Measurements from ENCODE around the gene PHLDA3.
"Not testable (repeated sequence)": the region's sequence is repeated elsewhere in the genome, so short reads cannot be mapped to it uniquely, and the experiment has no call there.

Gene PHLDA3

DNA sequence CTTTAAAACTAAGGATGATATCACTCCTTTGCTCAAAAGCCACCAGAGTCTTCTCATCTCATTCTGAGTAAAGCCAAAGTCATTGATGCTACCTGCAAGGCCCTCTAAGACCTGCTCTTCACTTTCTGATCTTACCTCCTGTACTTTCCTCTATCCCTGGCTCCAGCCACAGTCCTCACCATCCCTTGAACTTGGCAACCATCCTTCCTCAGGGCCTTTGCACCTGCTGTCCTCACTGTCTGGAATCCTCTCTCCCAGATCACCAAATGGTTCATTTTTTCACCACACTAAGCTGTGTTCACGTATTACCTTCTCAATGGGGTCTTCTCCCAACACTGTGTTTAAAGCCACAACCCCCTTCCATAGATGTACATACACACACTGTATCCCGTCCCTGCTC lies 4.3 kb upstream of the PHLDA3 start:
- no peak overlapping the region for H3K4me3 ChIP-seq (ENCODE audit: low read length, poor library complexity, severe bottlenecking)
- TF ChIP-seq, protein P1, sequence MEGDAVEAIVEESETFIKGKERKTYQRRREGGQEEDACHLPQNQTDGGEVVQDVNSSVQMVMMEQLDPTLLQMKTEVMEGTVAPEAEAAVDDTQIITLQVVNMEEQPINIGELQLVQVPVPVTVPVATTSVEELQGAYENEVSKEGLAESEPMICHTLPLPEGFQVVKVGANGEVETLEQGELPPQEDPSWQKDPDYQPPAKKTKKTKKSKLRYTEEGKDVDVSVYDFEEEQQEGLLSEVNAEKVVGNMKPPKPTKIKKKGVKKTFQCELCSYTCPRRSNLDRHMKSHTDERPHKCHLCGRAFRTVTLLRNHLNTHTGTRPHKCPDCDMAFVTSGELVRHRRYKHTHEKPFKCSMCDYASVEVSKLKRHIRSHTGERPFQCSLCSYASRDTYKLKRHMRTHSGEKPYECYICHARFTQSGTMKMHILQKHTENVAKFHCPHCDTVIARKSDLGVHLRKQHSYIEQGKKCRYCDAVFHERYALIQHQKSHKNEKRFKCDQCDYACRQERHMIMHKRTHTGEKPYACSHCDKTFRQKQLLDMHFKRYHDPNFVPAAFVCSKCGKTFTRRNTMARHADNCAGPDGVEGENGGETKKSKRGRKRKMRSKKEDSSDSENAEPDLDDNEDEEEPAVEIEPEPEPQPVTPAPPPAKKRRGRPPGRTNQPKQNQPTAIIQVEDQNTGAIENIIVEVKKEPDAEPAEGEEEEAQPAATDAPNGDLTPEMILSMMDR (conservative IDR thresholded peaks at IDR 0.05; ENCODE audit: low read length) = no peak
- no peak for TF ChIP-seq EZH2phosphoT487 (IDR thresholded peaks at IDR 0.05; ENCODE audit: borderline replicate concordance)
- H3K9me2 ChIP-seq (replicated peaks; ENCODE audit: low read depth, low read length) = no peaks in the 10 kb centered on the region
- no peaks in the 10 kb centered on the region for H3K4me1 ChIP-seq (ENCODE audit: insufficient read depth, low read length, poor library complexity, severe bottlenecking)
- no peaks in the 10 kb centered on the region for H3K9me3 ChIP-seq (ENCODE audit: insufficient read depth, low read depth, low read length)
- no peaks in the 10 kb centered on the region for H3K36me3 ChIP-seq (ENCODE audit: insufficient read depth, low read length)
- no peak overlapping the region for H2AFZ ChIP-seq (ENCODE audit: low read length)
- H3K4me2 ChIP-seq (ENCODE audit: low read depth, low read length, poor library complexity, severe bottlenecking) = no peak overlapping the region
- no peaks in the 10 kb centered on the region for H3K79me2 ChIP-seq (ENCODE audit: insufficient read depth, low read length)
- peaks cover 16% of the 10 kb centered on the region for H3K27me3 ChIP-seq (ENCODE audit: insufficient read depth, low read length, poor library complexity, severe bottlenecking)
- no peaks in the 10 kb centered on the region for H3F3A ChIP-seq (ENCODE audit: low read depth)
- H4K20me1 ChIP-seq (ENCODE audit: insufficient read depth, low read length, poor library complexity, severe bottlenecking) = no peaks in the 10 kb centered on the region
- H3K9ac ChIP-seq (ENCODE audit: low read depth, low read length, poor library complexity, severe bottlenecking) = no peak overlapping the region

DNA sequence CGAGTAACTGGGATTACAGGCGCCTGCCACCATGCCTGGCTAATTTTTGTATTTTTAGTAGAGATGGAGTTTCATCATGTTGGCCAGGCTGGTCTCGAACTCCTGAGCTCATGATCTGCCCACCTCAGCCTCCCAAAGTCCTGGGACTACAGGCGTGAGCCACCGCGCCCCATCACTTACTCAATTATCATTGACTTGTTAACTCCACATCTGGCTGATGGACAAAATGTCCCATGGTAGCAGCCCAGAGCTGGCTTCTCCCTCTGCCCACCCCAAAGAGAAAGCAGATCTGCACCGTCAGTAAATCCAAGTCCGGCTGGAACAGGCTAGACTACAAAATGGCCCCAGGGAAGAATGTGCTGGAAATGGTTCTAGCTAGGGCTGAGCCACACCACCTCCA lies 3.3 kb upstream of the PHLDA3 start:
- H3F3A ChIP-seq (ENCODE audit: low read depth); H3K36me3 ChIP-seq (ENCODE audit: insufficient read depth, low read length); H2AFZ ChIP-seq (ENCODE audit: low read length): not testable (repeated sequence)

DNA sequence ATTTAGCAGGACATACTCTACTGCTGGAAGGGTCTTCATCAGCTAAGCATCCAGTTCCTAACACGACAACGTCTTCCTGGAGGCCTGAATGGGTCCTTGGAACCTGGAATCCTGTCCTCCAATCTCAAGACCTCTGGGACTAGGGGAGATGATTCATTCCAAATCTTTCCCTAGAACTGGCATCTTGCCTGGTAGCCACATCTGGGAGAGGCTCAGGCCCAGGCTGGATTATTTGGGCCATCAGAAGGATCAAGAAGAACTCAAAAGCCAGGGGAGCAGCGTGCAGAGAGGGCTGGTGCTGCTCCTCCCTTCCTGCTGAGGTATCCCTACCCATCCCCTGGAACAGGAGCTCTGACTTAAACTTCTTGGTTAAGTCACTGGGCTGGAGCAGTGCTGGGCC lies 2.8 kb upstream of the PHLDA3 start:
- Histone ChIP-seq H3K4me2 (ENCODE audit: low read depth, low read length, poor library complexity, severe bottlenecking) (no peak overlapping the region), H3K4me1 (ENCODE audit: insufficient read depth, low read length, poor library complexity, severe bottlenecking) (no peaks in the 10 kb centered on the region), H3K9me2 (replicated peaks; ENCODE audit: low read depth, low read length) (no peaks in the 10 kb centered on the region), H3F3A (ENCODE audit: low read depth) (no peaks in the 10 kb centered on the region), H2AFZ (ENCODE audit: low read length) (no peak overlapping the region), H4K20me1 (ENCODE audit: insufficient read depth, low read length, poor library complexity, severe bottlenecking) (no peaks in the 10 kb centered on the region), H3K9me3 (ENCODE audit: insufficient read depth, low read depth, low read length) (no peaks in the 10 kb centered on the region), H3K4me3 (ENCODE audit: low read length, poor library complexity, severe bottlenecking) (no peak overlapping the region), H3K9ac (ENCODE audit: low read depth, low read length, poor library complexity, severe bottlenecking) (no peak overlapping the region), H3K36me3 (ENCODE audit: insufficient read depth, low read length) (no peaks in the 10 kb centered on the region), H3K27me3 (ENCODE audit: insufficient read depth, low read length, poor library complexity, severe bottlenecking) (peaks cover 20% of the 10 kb centered on the region), H3K79me2 (ENCODE audit: insufficient read depth, low read length) (no peaks in the 10 kb centered on the region)
- TF ChIP-seq, protein P1 (conservative IDR thresholded peaks at IDR 0.05; ENCODE audit: low read length) = no peak
- no peak for TF ChIP-seq EZH2phosphoT487 (IDR thresholded peaks at IDR 0.05; ENCODE audit: borderline replicate concordance)

More for the DNA sequence above, 3.3 kb upstream of the PHLDA3 start:
- not testable (repeated sequence) for H4K20me1 ChIP-seq (ENCODE audit: insufficient read depth, low read length, poor library complexity, severe bottlenecking); H3K79me2 ChIP-seq (ENCODE audit: insufficient read depth, low read length); H3K9me2 ChIP-seq (replicated peaks; ENCODE audit: low read depth, low read length); H3K9me3 ChIP-seq (ENCODE audit: insufficient read depth, low read depth, low read length); H3K9ac ChIP-seq (ENCODE audit: low read depth, low read length, poor library complexity, severe bottlenecking); H3K4me2 ChIP-seq (ENCODE audit: low read depth, low read length, poor library complexity, severe bottlenecking); H3K4me1 ChIP-seq (ENCODE audit: insufficient read depth, low read length, poor library complexity, severe bottlenecking); H3K4me3 ChIP-seq (ENCODE audit: low read length, poor library complexity, severe bottlenecking)
- peaks cover 20% of the 10 kb centered on the region for H3K27me3 ChIP-seq (ENCODE audit: insufficient read depth, low read length, poor library complexity, severe bottlenecking)

DNA sequence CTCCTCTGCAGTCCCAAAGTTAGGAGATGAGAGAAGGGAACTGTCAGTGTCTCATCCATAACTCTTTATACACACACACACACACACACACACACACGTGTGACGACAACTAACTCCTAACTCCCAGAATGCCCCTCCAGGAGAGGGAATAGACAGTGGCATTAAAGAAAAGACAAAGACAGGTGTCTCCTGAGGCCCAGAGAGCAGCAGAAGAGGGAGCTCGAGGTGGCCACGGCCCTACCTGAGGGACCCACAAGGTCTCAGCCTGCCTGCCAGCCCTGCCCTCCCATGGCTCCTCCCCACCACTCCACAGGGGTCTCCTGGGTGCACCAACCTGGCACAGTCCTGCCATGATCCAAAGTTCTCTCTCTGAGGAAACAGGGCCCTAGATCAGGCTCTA lies 1.6 kb upstream of the PHLDA3 start:
- H3K9me2 ChIP-seq (replicated peaks; ENCODE audit: low read depth, low read length) = no peaks in the 10 kb centered on the region
- H3K27me3 ChIP-seq (ENCODE audit: insufficient read depth, low read length, poor library complexity, severe bottlenecking) = peaks cover 20% of the 10 kb centered on the region
- no peaks in the 10 kb centered on the region for H3K4me1 ChIP-seq (ENCODE audit: insufficient read depth, low read length, poor library complexity, severe bottlenecking)
- no peaks in the 10 kb centered on the region for H3F3A ChIP-seq (ENCODE audit: low read depth)
- no peaks in the 10 kb centered on the region for H3K9me3 ChIP-seq (ENCODE audit: insufficient read depth, low read depth, low read length)
- H4K20me1 ChIP-seq (ENCODE audit: insufficient read depth, low read length, poor library complexity, severe bottlenecking) = no peaks in the 10 kb centered on the region
- no peaks in the 10 kb centered on the region for H3K36me3 ChIP-seq (ENCODE audit: insufficient read depth, low read length)
- H3K4me3 ChIP-seq (ENCODE audit: low read length, poor library complexity, severe bottlenecking) = no peak overlapping the region
- TF ChIP-seq, protein P1 (conservative IDR thresholded peaks at IDR 0.05; ENCODE audit: low read length) = no peak
- no peak for TF ChIP-seq EZH2phosphoT487 (IDR thresholded peaks at IDR 0.05; ENCODE audit: borderline replicate concordance)
- no peaks in the 10 kb centered on the region for H3K79me2 ChIP-seq (ENCODE audit: insufficient read depth, low read length)
- no peak overlapping the region for H2AFZ ChIP-seq (ENCODE audit: low read length)
- H3K4me2 ChIP-seq (ENCODE audit: low read depth, low read length, poor library complexity, severe bottlenecking) = no peak overlapping the region
- no peak overlapping the region for H3K9ac ChIP-seq (ENCODE audit: low read depth, low read length, poor library complexity, severe bottlenecking)
